GM19468 (cell line): Measurements from ENCODE around the gene MEIS1.

Experiments used
- ATAC-seq: cut with Tn5 transposase; IDR thresholded peaks from one replicate; pipeline ENCODE4 v1.9.1; 2021; ENCODE audit warnings: mild to moderate bottlenecking, moderate library complexity, moderate number of reproducible peaks; ENCODE audit not compliant: unreplicated experiment; ENCODE audit errors: extremely low read depth

Gene MEIS1

GRCh38 chr2:66431274-66431642, 3.7 kb upstream of the MEIS1 start:
- no peak for ATAC-seq

- no peak for ATAC-seq
Observed at GRCh38 chr2:66431846-66432587, 2.9 kb upstream of the MEIS1 start.

GRCh38 chr2:66432801-66433694, 1.9 kb upstream of the MEIS1 start:
- no peak for ATAC-seq

- ATAC-seq: no peak
Observed at GRCh38 chr2:66433695-66433944, 1.3 kb upstream of the MEIS1 start.

GRCh38 chr2:66433945-66434678, 813 bp upstream of the MEIS1 start:
- no peak for ATAC-seq

- no peak for ATAC-seq
Observed at GRCh38 chr2:66435549-66435875, 587 bp downstream of the MEIS1 start.

- ATAC-seq: no peak
Observed at GRCh38 chr2:66435963-66436362, 1.0 kb downstream of the MEIS1 start.

GRCh38 chr2:66436581-66437001, 1.7 kb downstream of the MEIS1 start:
- no peak for ATAC-seq

- no peak for ATAC-seq
Observed at GRCh38 chr2:66437109-66437690, 2.3 kb downstream of the MEIS1 start.

GRCh38 chr2:66437691-66438497, 3.0 kb downstream of the MEIS1 start:
- ATAC-seq: no peak

- ATAC-seq: no peak
Observed at GRCh38 chr2:66438498-66438833, 3.5 kb downstream of the MEIS1 start.

GRCh38 chr2:66438891-66439811, 4.2 kb downstream of the MEIS1 start:
- no peak for ATAC-seq

GRCh38 chr2:66439812-66440542, 5.1 kb downstream of the MEIS1 start:
- no peak for ATAC-seq

- ATAC-seq: no peak
Observed at GRCh38 chr2:66440708-66441497, 6.0 kb downstream of the MEIS1 start.

GRCh38 chr2:66441581-66442320, 6.8 kb downstream of the MEIS1 start:
- no peak for ATAC-seq

- no peak for ATAC-seq
Observed at GRCh38 chr2:66442516-66443185, 7.7 kb downstream of the MEIS1 start.
